Activated T-cell treated with anti-CD3 and anti-CD28 coated beads for 24 hours (primary cell): ENCODE results near the gene CLDN6.
"Not testable (repeated sequence)": the region's sequence is repeated elsewhere in the genome, so short reads cannot be mapped to it uniquely, and the experiment has no call there.

Experiments
- DNase-seq: peaks from one replicate; pipeline ENCODE4 v3.0.0-alpha.2; 2020; ENCODE audit warnings: low read depth

Gene CLDN6, protein sequence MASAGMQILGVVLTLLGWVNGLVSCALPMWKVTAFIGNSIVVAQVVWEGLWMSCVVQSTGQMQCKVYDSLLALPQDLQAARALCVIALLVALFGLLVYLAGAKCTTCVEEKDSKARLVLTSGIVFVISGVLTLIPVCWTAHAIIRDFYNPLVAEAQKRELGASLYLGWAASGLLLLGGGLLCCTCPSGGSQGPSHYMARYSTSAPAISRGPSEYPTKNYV

DNA sequence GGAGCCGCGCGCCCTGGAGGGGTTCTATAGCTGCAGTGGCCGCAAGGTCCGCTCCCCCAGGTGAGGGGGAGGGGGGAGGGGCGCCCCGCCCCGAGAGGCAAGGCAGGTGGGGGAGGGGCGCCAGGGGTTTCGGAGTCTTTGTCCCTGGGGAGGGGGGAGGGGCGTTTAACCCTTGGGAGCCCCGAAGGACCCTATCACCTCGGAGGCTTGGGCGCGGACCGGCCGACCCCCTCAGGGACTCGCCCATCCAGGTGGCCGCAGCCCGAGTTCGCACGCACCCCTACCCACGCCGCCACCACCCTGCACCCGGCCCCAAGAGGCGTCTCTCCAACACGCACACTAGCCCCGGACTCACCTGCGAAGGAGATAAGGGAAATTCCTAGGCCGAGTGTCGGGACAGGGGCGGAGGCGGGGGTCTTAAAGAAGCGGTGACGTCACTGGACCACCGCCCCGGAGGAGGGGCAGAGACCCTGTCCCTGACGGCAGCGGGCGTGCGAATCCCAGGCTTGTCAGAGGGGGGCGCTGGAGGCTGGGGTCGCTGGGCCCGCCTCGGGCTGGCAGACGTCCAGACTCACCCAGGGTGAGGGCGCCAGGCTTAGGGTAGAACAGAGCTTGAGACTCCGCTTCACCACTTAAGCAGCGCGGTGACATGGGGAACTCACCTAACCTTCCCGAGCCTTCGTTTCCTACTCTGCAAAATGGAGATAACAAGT, at the start of gene CLDN6:
Gene CLDN6, minus strand, starts transcription at position 390 of the 713 bp plus-strand sequence. CDS start 2,162 bp downstream, outside the sequence.
- DNase-seq = no peak

DNA sequence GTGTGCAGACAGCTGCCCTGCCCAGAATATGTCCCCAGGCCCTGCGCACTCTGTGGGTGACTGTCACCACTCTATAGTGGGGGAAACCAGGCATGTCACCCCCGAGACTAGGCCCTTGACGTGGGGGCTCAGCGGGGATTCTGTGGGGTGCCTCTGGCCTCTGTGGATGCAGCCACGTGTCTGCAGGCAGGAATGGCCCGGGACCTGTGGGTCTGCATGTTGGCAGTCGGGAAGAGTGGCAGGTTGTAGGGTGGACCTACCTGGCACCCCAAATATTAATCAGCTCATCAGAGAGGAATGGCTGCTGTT, 48.4 kb upstream of the CLDN6 start:
- DNase-seq = no peak

DNA sequence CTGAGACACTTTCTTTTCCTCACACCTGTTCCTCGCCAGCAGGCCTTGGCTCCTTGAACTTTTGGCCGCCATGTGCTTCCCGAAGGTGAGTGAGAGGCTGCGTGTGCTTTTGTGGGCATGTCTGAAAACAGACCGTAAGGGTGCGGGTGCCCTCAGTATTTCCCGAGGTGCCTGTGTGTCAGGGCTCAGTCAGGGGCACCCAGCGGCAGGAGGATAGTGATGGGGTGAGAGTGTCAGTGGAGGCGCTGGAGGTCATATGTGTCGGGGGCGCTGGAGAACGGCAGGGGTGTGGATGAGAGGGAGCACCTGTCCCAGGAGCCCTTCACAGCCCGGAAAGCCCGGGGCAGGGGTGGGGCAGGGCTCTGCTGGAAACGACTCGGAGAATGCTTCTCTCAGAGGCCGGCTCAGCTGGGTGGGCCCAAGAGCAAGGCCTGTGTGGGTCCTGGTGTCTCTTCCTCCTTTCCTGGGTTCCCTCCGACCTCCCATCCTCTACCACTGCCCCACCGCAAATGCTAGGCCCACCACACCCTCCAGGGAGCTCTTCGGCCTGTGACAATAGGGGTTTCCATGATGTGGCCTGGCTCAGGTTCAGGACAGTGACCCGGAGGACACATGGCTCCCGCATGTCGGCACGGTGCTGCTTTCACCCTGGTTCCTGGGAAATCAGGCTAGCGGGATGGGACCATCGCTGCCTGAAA, 47.9 kb upstream of the CLDN6 start:
- DNase-seq = no peak

DNA sequence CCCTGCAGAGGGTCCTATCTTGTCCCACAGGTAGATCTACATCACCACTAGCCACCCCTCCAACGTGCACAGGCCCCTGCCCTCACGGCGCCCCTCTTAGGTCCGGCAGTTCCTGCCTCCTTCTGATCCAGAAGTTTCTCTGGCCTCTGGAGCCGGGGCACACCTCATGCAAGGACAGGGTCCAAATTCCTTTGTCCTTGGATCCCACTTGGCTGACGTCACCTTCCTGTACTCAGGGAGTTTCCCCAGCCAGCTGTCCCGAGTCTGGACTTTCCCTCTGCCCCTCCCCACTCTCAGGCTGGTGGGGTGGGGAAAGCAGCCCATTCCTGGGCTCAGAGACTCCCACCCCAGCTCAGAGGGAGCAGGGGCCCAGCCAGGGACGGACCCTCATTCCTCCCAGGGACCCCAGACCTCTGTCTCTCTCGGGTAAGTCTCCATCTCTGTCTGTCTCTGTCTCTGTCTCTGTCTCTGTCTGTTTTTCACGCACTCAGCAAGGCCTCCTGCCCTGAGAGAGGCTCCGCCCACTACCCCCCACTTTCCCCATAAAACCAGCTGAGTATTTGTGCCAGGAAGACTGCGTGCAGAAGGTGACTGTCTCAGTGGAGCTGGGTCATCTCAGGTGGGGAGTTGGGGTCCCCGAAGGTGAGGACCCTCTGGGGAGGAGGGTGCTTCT, 47.2 kb upstream of the CLDN6 start, which contains the start of gene IL32:
Gene IL32, plus strand, starts transcription at position 572 of the 673 bp plus-strand sequence. CDS start 172 bp downstream, outside the sequence.
- peak; percentile 71 for DNase-seq

DNA sequence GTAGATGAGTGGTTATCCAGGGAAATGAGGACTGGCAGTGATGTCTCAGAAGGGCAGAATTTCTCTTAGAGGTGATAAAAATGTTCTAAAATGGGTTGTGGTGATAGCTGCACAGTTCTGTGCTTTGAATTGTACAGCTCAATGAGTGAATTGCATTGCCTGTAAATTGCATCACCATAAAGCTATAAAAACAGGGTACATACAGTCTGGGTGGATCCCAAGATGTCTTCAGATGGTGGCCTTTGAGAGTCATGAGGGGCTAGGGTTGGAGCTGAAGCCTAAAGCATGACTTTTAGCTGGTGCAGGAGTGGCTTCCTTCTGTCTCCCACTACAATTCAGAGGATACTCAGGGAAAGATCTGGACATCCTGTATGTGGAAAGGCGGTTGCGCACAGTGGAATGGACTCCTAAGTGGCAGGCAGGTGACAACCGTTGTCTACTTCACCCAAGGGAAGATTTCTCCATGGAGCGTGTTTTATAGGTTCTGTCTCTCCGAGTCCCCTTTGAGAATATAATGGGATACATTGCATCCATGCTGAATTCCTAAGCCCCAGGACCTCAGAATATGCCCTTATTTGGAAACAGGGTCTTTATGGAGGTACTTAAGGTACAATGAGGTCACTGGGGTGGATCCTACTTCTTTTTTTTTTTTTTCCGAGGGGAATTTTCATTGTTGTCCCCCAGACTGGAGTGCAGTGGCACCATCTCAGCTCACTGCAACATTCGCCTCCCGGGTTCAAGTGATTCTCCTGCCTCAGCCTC, 45.8 kb upstream of the CLDN6 start:
- no peak for DNase-seq

DNA sequence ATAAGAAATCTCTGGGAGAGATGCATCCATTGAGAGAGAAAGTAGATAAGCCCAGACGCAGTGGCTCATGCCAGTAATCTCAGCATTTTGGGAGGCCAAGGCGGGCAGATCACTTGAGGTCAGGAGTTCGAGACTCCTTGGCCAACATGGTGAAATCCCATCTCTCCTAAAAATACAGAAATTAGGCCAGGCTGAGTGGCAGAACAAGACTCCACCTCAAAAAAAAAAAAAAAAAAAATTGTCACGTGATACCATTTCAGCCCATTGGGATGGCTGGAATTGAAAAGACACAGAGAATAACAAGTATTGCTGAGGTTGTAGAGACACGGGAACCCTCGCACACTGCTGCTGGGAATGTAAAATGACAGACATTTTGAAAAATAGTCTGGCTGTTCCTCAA, 44.6 kb upstream of the CLDN6 start:
- DNase-seq = no peak

DNA sequence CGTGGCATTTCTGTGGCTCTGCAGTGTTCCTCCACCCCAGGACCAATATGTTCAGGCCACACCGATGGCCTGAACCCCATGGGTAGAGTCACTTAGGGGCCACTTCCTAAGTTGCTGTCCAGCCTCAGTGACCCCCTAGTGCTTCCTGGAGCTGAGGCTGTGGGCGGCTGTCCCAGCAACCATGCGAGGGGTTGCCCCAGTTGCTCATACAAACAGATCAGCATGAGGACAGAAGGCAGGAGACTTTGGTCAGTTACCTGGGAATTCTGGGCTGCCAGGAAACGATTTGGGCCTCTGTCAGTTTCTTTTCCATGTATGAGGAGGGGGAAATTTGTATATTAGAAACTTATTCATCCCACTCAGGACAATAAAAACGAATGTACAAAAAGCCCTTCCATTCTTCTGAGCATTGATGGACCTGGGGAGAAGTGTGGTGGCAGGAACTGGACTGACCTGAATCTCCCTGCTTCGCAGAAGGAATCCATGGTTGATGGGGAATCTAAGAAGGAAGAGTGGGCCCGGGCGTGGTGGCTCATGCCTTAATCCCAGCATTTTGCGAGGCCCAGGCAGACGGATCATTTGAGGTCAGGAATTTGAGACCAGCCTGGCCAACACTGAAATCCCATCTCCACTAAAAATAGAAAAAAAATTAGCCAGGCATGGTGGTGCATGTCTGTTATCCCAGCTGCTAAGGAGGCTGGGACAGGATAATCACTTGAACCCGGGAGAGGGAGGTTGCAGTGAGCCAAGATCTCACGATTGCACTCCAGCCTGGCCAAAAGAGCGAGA, 42.5 kb upstream of the CLDN6 start:
- no peak for DNase-seq

DNA sequence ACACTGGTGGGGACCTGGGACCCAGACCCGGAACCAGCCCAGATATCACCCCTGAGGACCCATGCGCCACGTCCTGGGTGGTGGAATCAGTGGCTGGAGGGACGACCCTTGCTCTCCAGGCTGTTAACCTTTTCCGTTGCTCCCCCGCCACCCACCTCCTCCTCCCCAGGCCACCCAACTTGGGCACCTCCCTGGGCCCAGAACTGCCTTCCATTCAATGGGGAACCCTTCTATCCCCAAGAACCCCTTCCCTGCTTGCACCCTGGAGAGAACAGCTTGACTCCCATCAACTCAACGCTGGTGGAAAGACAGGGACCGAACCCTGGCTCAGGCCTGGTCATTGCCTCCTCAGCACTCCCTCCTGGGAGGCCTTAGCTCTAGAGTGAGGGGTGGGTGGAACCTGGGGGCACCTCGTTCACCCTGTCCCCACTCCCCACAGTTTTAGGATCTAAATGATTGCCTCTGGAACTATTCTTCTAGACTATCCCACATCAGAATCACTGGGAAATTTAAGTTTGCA, 41.8 kb upstream of the CLDN6 start:
- DNase-seq = no peak

DNA sequence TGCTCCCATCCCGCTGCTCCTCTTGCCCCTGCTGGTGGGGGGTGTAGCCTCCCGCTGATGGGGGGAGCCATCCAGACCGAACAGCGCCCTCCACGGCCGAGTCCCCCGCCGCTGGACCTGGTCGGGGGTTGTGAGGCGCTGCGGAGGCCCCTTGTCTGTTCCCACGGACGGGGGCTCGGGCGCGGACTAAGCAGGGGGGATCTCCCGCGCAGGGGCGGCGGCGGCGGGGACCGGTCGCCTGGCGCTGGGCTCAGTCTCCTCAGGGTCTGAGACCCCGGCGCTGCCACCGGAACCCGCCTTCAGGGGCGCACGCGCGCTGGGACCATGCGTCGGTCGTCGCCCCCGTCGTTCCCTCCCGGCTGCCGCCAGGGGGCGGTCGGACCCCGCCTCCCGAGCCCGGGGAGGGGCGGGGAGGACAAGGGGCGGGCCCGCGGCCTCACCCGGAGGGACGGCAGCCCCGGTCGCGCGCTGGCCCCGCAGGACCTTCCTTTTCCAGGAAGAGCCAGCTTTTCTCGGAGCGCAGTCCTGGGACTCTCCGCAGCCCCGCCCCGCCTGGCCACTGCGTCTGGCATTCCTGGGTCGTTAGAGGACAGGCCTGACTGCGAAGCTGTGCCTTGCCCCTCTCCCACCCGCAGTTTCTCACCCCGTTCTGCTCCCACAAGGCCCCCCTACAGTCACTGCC, 41.2 kb upstream of the CLDN6 start:
- DNase-seq = peak; percentile 84

DNA sequence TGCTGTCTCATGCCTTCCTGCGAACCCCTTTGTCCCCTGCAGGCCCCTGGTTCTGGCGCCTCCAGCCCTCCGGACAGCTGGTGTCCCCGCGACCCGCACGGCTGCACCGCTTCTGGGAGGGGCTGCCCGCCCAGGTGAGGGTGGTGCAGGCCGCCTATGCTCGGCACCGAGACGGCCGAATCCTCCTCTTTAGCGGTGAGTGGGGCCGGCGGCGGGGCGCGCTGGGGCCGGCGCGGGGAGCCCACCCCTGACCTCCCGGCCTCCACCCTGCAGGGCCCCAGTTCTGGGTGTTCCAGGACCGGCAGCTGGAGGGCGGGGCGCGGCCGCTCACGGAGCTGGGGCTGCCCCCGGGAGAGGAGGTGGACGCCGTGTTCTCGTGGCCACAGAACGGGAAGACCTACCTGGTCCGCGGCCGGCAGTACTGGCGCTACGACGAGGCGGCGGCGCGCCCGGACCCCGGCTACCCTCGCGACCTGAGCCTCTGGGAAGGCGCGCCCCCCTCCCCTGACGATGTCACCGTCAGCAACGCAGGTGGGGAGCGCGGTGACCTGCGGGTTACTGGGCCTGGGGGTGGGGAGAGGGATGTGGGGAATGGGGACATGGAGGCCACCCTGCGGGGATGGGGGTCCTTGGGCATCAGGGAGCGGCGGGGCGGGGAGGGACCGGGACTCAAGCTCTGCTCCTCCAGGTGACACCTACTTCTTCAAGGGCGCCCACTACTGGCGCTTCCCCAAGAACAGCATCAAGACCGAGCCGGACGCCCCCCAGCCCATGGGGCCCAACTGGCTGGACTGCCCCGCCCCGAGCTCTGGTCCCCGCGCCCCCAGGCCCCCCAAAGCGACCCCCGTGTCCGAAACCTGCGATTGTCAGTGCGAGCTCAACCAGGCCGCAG, 40.4 kb upstream of the CLDN6 start:
- no peak for DNase-seq

DNA sequence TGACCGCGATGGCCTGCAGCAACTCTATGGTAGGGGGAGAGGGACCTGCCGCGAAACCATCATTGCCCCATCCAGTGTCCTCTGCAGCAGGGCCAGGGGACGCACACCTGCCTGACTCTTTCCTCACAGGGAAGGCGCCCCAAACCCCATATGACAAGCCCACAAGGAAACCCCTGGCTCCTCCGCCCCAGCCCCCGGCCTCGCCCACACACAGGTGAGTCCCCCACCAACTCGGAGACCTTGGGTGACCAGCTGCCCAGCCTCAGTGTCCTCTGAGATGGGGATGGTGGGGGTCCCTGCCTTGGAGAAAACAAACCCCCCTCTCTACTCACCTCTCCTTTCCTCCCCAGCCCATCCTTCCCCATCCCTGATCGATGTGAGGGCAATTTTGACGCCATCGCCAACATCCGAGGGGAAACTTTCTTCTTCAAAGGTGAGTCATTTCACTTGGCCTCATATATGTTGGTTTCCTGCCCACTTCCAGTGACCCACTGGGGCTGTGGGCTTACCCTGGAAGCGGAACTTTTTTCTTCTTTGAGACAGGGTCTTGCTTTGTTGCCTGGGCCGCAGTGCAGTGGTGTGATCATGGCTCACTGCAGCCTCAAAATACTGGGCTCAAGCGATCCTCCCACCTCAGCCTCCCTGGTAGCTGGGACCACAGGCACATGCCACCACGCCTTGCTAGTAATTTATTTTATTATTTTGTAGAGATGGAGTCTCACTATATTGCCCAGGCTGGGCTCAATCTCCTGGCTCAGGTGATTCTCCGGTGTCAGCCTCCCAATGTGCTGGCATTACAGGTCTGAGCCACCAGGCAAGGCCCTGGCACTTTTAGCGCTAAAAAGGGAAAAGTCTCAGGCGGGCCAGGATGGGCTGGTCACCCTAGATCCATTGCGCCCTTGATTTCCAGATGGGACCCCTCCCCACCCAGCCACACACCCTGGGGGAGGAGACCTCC, 39.5 kb upstream of the CLDN6 start:
- DNase-seq = no peak

DNA sequence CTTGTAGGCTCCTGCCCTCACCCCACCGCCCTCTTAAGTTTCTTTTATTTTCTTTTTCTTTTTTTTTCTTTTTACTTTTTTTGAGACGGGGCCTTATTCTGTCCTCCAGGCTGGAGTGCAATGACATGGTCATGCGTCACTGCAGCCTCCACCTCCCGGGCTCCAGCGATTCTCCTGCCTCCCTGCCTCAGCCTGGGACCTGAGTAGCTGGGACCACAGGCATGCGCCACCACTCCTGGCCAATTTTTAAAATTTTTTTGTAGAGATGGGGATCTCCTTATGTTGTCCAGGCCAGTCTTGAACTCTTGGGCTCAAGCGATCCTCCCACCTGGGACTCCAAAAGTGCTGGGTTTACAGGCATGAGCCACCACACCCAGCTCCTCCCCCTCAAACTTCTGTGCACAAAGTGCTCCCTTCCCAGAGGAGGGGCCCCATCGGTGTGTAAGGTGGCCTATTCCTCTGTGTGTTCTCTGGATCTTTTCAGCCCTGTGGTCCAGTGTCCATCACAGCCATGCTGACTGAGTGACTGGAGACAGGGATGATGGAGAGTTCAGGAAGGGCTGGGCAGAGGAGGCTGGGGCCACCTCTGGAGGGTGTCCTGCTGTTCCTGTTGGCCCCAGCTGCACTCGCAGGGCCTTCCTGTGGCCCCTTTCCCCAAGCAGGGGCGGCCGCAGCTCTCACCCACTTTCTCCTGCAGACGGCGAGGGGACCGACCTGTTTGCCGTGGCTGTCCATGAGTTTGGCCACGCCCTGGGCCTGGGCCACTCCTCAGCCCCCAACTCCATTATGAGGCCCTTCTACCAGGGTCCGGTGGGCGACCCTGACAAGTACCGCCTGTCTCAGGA, 38.6 kb upstream of the CLDN6 start:
- DNase-seq = no peak

DNA sequence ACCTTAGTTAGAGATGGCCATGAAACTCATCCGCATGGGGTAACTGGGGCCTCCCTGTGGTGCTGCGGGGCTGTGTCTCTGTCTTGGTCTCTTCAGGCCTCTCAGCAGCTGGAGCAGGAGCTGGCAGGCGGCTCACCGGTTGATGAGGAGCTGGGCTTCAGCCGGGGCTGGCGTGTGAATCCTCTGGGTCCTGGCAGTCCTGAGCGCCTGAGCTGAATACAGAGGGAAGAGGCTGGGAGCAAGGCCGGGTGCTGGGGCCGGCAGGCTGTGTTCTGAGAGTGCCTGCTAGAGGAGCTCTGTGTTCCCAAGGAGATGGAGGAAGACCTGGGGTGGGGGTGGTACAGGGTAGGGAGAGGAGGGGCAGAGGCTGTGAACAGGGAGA, 37.7 kb upstream of the CLDN6 start:
- not testable (repeated sequence) for DNase-seq

DNA sequence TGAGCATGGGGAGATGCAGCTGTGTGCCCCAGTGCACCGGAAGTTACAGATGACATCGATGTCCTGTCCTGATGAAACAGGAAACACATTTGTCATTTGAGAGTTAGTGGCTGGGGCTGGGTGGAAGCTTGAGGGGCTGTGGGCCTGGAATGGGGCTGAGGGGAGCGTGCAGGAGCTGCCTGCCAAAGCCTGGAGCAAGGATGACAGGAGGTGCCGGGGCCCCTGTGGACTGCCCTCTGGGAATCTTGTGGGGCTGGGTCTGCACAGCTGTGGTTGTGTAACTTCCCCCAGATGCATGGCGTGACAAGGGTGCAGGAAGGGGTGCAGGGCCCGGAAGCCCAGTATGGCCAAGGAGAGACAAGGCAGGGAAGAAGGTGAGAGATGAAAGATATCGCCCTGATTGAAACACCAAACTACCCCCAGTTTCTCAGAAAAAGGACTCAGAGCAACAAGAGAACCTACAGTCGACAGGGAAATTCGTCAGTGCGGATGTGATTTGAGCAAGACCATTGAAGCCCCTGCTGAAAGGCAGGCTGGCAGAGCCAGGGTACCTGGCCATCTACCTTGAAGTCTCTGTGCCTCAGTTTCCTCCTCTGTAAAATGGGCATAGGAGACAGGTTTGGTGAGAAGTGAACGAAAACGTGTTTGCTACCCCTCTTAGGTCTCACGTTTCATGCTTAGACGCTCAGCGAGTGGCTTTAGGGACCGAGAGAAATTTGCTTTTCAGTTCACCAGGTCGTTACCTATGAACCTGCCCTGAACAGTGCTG, 37.2 kb upstream of the CLDN6 start:
- DNase-seq = no peak

DNA sequence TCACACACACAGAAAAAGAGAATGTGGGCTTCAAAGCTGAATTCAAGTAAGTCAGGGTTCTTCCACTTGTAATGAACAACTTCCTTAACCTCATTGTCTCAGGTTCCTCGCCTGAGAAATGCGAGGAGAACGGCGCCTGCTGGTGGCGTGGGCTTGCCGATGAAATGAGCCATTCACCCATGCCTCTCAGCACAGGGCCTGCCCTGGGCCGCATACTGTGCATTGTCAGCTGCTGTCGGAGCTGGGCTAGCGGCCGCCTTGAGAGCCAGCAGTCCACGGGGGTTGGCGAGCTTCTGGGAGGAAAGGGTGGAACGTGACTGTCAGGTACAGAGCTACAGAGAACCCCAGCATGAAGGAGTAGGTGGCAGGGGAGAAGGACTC, 35.3 kb upstream of the CLDN6 start:
- not testable (repeated sequence) for DNase-seq

DNA sequence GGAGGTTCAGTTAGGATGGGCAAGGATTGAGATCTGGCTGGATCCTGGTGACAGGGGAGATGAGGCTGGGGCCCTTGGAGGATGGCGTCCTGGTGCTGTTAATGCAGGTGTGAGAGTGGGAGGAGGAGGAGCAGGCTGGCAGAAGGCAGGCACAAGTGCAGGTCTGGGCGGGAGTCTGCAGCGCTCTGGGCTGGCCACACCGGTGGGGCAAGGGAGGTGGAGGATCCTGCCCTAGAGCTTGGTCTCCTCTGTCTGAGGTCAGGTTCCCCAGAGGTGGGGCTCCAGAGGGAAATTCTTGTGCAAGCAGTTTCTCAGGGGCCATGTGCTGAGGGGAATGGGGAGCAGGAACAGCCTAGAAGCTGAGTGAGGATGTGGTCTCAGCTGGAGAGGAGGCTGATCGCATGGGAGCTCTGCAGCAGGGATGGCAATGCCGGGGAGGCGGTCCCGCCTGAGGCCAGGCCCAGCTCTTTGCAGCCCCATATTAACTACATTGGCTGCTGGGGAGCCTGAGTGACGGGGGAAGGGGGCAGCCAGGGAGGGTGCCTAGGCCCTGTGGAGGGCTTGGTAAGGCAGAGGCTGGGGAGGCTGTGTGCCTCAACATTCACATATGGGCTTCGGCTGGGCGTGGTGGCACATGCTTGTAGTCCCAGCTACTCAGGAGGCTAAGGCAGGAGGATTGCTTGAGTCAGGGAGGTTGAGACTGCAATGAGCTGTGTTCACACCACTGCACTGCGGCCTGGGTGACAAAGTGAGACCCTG, 34.8 kb upstream of the CLDN6 start:
- not testable (repeated sequence) for DNase-seq
